Keratinocyte (primary cell): ENCODE data around the gene COPZ2. TPM values are rescaled to one million over a fixed set of nuclear protein-coding genes. Genes with fewer than 3 reads are reported as not detected.
"Not testable (repeated sequence)": the region's sequence is repeated elsewhere in the genome, so short reads cannot be mapped to it uniquely, and the experiment has no call there.

Source experiments
- DNase-seq: peaks from one replicate; pipeline ENCODE4 v3.0.0-alpha.2; 2011; ENCODE audit warnings: low read depth, missing footprints, low spot score
- FAIRE-seq: peaks from 2 replicates; lab custom pipeline; 2011; peaks lifted over from hg19 to GRCh38; lab: Jason Lieb, UNC
- H2AFZ ChIP-seq: 2 replicates; pipeline ENCODE4 v1.6.0; 2012; ENCODE audit warnings: low read length, control low read depth, inconsistent platforms; ENCODE audit not compliant: control insufficient read depth
- H3K27ac ChIP-seq: 2 replicates; pipeline ENCODE4 v1.5.1; 2011; ENCODE audit warnings: low read length; ENCODE audit not compliant: control insufficient read depth, insufficient read depth
- H3K27me3 ChIP-seq: 3 replicates; pipeline ENCODE4 v1.6.0; 2011; ENCODE audit warnings: low read length; ENCODE audit not compliant: control insufficient read depth, insufficient read depth; ENCODE audit errors: extremely low read depth
- H3K36me3 ChIP-seq, 2 experiments: 2 replicates in 1 of 2; 3 replicates in 1 of 2; pipeline ENCODE4 v1.5.1; 2011; ENCODE audit warnings: low read length in 2 of 2, mild to moderate bottlenecking in 1 of 2; ENCODE audit not compliant: control insufficient read depth in 2 of 2, insufficient read depth in 2 of 2; ENCODE audit errors: extremely low read depth in 1 of 2
- H3K4me1 ChIP-seq: 3 replicates; pipeline ENCODE4 v1.5.1; 2011; ENCODE audit warnings: low read length; ENCODE audit not compliant: control insufficient read depth, insufficient read depth; ENCODE audit errors: extremely low read depth
- H3K4me2 ChIP-seq: 3 replicates; pipeline ENCODE4 v1.6.0; 2011; ENCODE audit warnings: low read depth, low read length; ENCODE audit not compliant: control insufficient read depth, insufficient read depth; ENCODE audit errors: extremely low read depth
- H3K4me3 ChIP-seq, 3 experiments: fragments of 200-600 bp in 1 of 3; sonication (generic) in 1 of 3; 2 replicates in 2 of 3; 3 replicates in 1 of 3; pipeline ENCODE4 v1.5.1; 2011 to 2016; ENCODE audit warnings: low read length in 3 of 3, mild to moderate bottlenecking in 3 of 3, control low read depth in 2 of 3, inconsistent platforms in 1 of 3, low read depth in 1 of 3, mixed read lengths in 1 of 3, mixed run types in 1 of 3, moderate library complexity in 1 of 3; ENCODE audit not compliant: control insufficient read depth in 2 of 3, insufficient read depth in 2 of 3; ENCODE audit errors: extremely low read depth in 1 of 3
- H3K79me2 ChIP-seq: 2 replicates; pipeline ENCODE4 v1.6.0; 2012; ENCODE audit warnings: low read length; ENCODE audit not compliant: control insufficient read depth, insufficient read depth
- H3K9ac ChIP-seq: 3 replicates; pipeline ENCODE4 v1.6.0; 2011; ENCODE audit warnings: low read length; ENCODE audit not compliant: control insufficient read depth, insufficient read depth; ENCODE audit errors: extremely low read depth
- H3K9me1 ChIP-seq: 3 replicates; pipeline ENCODE4 v1.6.0; 2011; ENCODE audit warnings: low read length; ENCODE audit not compliant: control insufficient read depth, insufficient read depth; ENCODE audit errors: extremely low read depth
- H3K9me3 ChIP-seq: 2 replicates; pipeline ENCODE4 v1.5.1; 2012; ENCODE audit warnings: low read depth, low read length; ENCODE audit not compliant: control insufficient read depth
- H4K20me1 ChIP-seq: 3 replicates; pipeline ENCODE4 v1.6.0; 2011; ENCODE audit warnings: low read length; ENCODE audit not compliant: control insufficient read depth, insufficient read depth; ENCODE audit errors: extremely low read depth
- CTCF ChIP-seq, 3 experiments: IDR thresholded peaks in 1 of 3; conservative IDR thresholded peaks in 1 of 3; optimal IDR thresholded peaks in 1 of 3; 2 replicates in 2 of 3; 3 replicates in 1 of 3; pipeline versions ENCODE3 to v1.5.1; 2011; ENCODE audit warnings: low read length in 3 of 3, mild to moderate bottlenecking in 3 of 3, moderate library complexity in 2 of 3, control low read depth in 1 of 3, inconsistent platforms in 1 of 3; ENCODE audit not compliant: insufficient read depth in 2 of 3; ENCODE audit errors: extremely low read depth in 1 of 3
- EZH2 ChIP-seq: IDR thresholded peaks from one replicate; pipeline ENCODE4 v1.6.1; 2012; ENCODE audit warnings: inconsistent platforms, mild to moderate bottlenecking, low read length, moderate library complexity
- dilution Hi-C: fragments of 300-500 bp; cut with MboI; formaldehyde crosslinking; loops from one replicate; pipeline ENCODE4 v1.7.0; 2020; ENCODE audit warnings: low sequenced_read_pairs; ENCODE audit not compliant: extremely low pct_ligation_motif_present
- polyA plus RNA-seq, 5 experiments: library from polyadenylated mRNA; depleted of rRNA in 3 of 5; stranded (reverse) in 3 of 5; stranded (forward) in 1 of 5; unstranded in 1 of 5; fragments of >200 nt; gene quantifications; 1 replicate in 1 of 5; 2 replicates in 3 of 5; 3 replicates in 1 of 5; pipeline versions ENCODE4 v1.2.1 to v1.2.3, GENCODE V29; 2011 to 2012; ENCODE audit warnings: missing spikeins in 2 of 5, low read depth in 1 of 5, low replicate concordance in 1 of 5

The COPZ2 gene
- polyA plus RNA-seq, 1 donor (not counting 4 experiments of a cell fraction or from before 2014, with no cell fraction given): 11.1 TPM

DNA sequence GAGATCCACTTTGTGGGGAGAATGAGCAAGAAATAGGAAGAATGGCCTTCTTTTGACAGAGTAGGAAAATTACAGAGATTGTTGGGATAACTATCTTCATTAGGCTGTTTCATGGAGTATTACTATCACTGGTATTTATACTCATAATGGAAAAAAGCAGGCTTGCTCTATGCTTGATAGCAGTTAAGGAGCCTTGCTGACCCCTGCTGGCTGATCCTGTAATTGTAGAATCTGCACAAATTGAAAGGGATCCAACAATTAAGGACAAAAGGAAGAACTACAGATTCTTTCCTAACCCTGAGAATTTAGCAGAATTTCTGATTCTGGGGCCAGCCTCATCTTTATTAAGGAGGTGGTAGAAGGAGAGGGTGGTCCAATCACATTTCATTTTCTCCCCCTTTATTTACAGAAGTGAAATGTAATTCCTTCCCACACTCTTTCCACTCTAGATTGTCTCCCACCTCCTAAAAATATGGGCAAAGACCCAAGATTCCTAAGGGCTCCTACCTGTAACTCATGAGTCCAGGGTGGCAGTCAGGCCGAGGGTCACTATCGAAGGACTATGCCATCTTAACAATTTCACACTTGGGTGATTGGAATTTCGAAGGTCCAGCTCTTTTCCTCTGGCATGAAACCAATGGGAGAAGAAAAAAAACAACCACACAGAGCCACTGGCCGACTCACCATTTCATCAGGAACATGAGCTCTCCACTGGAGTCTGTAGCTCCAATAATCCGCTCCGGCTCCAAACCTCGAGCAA lies 36.9 kb upstream of the COPZ2 start:
- Histone ChIP-seq H3K36me3 (peaks cover 14 to 25% of the 10 kb centered on the region in 2 experiments), H2AFZ (no peak overlapping the region), H3K9me3 (no peaks in the 10 kb centered on the region), H3K4me2 (no peak overlapping the region), H3K9ac (peak overlapping the region; percentile 43), H3K9me1 (no peaks in the 10 kb centered on the region), H3K27ac (peak overlapping the region; percentile 60), H3K27me3 (no peaks in the 10 kb centered on the region), H3K4me3 (no peak overlapping the region), H3K79me2 (peaks cover 22% of the 10 kb centered on the region), H3K4me1 (peaks cover 6% of the 10 kb centered on the region), H4K20me1 (no peaks in the 10 kb centered on the region)
- peak; percentile 59 for FAIRE-seq
- DNase-seq: no peak
- dilution Hi-C loops: no loop called here
- TF ChIP-seq EZH2 (no peak), CTCF (optimal IDR thresholded peaks at IDR 0.05 in 1 of 3, IDR thresholded peaks at IDR 0.05 in 1 of 3, conservative IDR thresholded peaks at IDR 0.05 in 1 of 3; ENCODE audit: extremely low read depth in 1 of 3, insufficient read depth in 2 of 3, low read length in 3 of 3) (peak; percentile 48 to 77 (median 64))

- Histone ChIP-seq H3K36me3 (peaks cover 14 to 27% of the 10 kb centered on the region in 2 experiments), H3K79me2 (peaks cover 14% of the 10 kb centered on the region), H3K9ac (peak overlapping the region; percentile 43), H3K27ac (peak overlapping the region; percentile 60)
- H3K9me1 ChIP-seq, FAIRE-seq, H4K20me1 ChIP-seq, H3K4me3 ChIP-seq, dilution Hi-C loops, DNase-seq, H3K27me3 ChIP-seq, H3K9me3 ChIP-seq, H2AFZ ChIP-seq, H3K4me2 ChIP-seq, H3K4me1 ChIP-seq: not testable (repeated sequence)
Measured at GRCh38 chr17:48073566-48074094, 36.0 kb upstream of the COPZ2 start.

- FAIRE-seq, H2AFZ ChIP-seq, H3K9me3 ChIP-seq, H3K27me3 ChIP-seq, H3K27ac ChIP-seq, H3K4me3 ChIP-seq, dilution Hi-C loops, H3K4me2 ChIP-seq, H3K9me1 ChIP-seq, H3K9ac ChIP-seq, H3K79me2 ChIP-seq, DNase-seq, H4K20me1 ChIP-seq: not testable (repeated sequence)
- H3K36me3 ChIP-seq: peaks cover 14 to 32% of the 10 kb centered on the region in 2 experiments
- peaks cover 14% of the 10 kb centered on the region for H3K4me1 ChIP-seq
Measured at GRCh38 chr17:48072811-48073210, 35.2 kb upstream of the COPZ2 start.
